Measurements from ENCODE around the gene ITPR3.
A peak's percentile ranks its signal among the peaks of the same experiment; 100 is the strongest.
"Not testable (repeated sequence)": the region's sequence is repeated elsewhere in the genome, so short reads cannot be mapped to it uniquely, and the experiment has no call there.

The ITPR3 gene

GRCh38 chr6:33591424-33592032, 29.6 kb upstream of the ITPR3 start:
- no peak for DNase-seq

GRCh38 chr6:33592280-33592594, 28.9 kb upstream of the ITPR3 start:
- DNase-seq, result no peak

GRCh38 chr6:33592595-33593413, 28.3 kb upstream of the ITPR3 start:
- peak; percentile 47 for DNase-seq

- no peak for DNase-seq
Observed at GRCh38 chr6:33593414-33593727, 27.8 kb upstream of the ITPR3 start.

GRCh38 chr6:33595001-33595846, 25.9 kb upstream of the ITPR3 start:
- no peak for DNase-seq

- not testable (repeated sequence) for DNase-seq
Observed at GRCh38 chr6:33596894-33597293, 24.2 kb upstream of the ITPR3 start.

- DNase-seq, result no peak
Observed at GRCh38 chr6:33597551-33598322, 23.4 kb upstream of the ITPR3 start.

- DNase-seq, result no peak
Observed at GRCh38 chr6:33599413-33599938, 21.6 kb upstream of the ITPR3 start.

- DNase-seq, result no peak
Observed at GRCh38 chr6:33600761-33601160, 20.4 kb upstream of the ITPR3 start.

GRCh38 chr6:33602180-33602579, 18.9 kb upstream of the ITPR3 start:
- no peak for DNase-seq

GRCh38 chr6:33604941-33605854, 15.9 kb upstream of the ITPR3 start:
- no peak for DNase-seq

GRCh38 chr6:33606642-33607041, 14.5 kb upstream of the ITPR3 start:
- no peak for DNase-seq

GRCh38 chr6:33607126-33607783, 13.9 kb upstream of the ITPR3 start:
- no peak for DNase-seq

GRCh38 chr6:33607784-33608161, 13.3 kb upstream of the ITPR3 start:
- peak; percentile 47 for DNase-seq

GRCh38 chr6:33609019-33609418, 12.1 kb upstream of the ITPR3 start:
- DNase-seq, result no peak

GRCh38 chr6:33609528-33609927, 11.6 kb upstream of the ITPR3 start:
- DNase-seq, result no peak

- DNase-seq, result no peak
Observed at GRCh38 chr6:33610067-33610466, 11.1 kb upstream of the ITPR3 start.

- no peak for DNase-seq
Observed at GRCh38 chr6:33610779-33611732, 10.1 kb upstream of the ITPR3 start.

- DNase-seq, result no peak
Observed at GRCh38 chr6:33613146-33613794, 7.9 kb upstream of the ITPR3 start.

- no peak for DNase-seq
Observed at GRCh38 chr6:33613795-33614168, 7.3 kb upstream of the ITPR3 start.

Data from CD4-positive, alpha-beta T cell treated with Interleukin-12 subunit alpha and Interleukin-12 subunit beta, for 1 hour (primary cell).